ENCODE measurements around the gene SFXN2.
"Not testable (repeated sequence)": the region's sequence is repeated elsewhere in the genome, so short reads cannot be mapped to it uniquely, and the experiment has no call there.

- not testable (repeated sequence) for TF ChIP-seq CTCF (conservative IDR thresholded peaks at IDR 0.05); ZFX (IDR thresholded peaks at IDR 0.05)
These were observed 47.0 kb upstream of the SFXN2 start for GRCh38 chr10:102667411-102667810.

Measured in C4-2B (cell line).